GM12801 (cell line): ENCODE measurements around the gene SERP2.

Experiments
- CTCF ChIP-seq: IDR thresholded peaks from one replicate; pipeline ENCODE4 v1.5.1; 2011; ENCODE audit warnings: control low read depth; ENCODE audit not compliant: insufficient read length; ENCODE audit errors: extremely low read depth

The SERP2 gene

GRCh38 chr13:44359983-44360375 lies 13.6 kb upstream of the SERP2 start:
- TF ChIP-seq CTCF = no peak

GRCh38 chr13:44362394-44363040 lies 11.1 kb upstream of the SERP2 start:
- no peak for TF ChIP-seq CTCF

- TF ChIP-seq CTCF = no peak
These were observed 9.8 kb upstream of the SERP2 start for GRCh38 chr13:44363631-44364344.

GRCh38 chr13:44364345-44365000 lies 9.2 kb upstream of the SERP2 start:
- TF ChIP-seq CTCF = no peak

GRCh38 chr13:44365008-44365407 lies 8.6 kb upstream of the SERP2 start:
- no peak for TF ChIP-seq CTCF

GRCh38 chr13:44365899-44366298 lies 7.7 kb upstream of the SERP2 start:
- TF ChIP-seq CTCF = no peak

GRCh38 chr13:44368062-44368591 lies 5.5 kb upstream of the SERP2 start:
- no peak for TF ChIP-seq CTCF
